BLaER1 (cell line): ENCODE measurements around the gene CRYBG1.

Experiments
- H3K27ac ChIP-seq: shearing (Covaris generic); formaldehyde crosslinking; 2 replicates; pipeline ENCODE4 v1.8.1; 2022
- H3K27me3 ChIP-seq: shearing (Covaris generic); formaldehyde crosslinking; 2 replicates; pipeline ENCODE4 v1.8.1; 2022
- H3K36me3 ChIP-seq: shearing (Covaris generic); formaldehyde crosslinking; 2 replicates; pipeline ENCODE4 v1.8.1; 2022
- H3K4me1 ChIP-seq: shearing (Covaris generic); formaldehyde crosslinking; 2 replicates; pipeline ENCODE4 v1.8.1; 2022
- H3K4me2 ChIP-seq: shearing (Covaris generic); formaldehyde crosslinking; 2 replicates; pipeline ENCODE4 v1.8.1; 2022
- H3K4me3 ChIP-seq: shearing (Covaris generic); formaldehyde crosslinking; 2 replicates; pipeline ENCODE4 v1.8.1; 2022
- H3K9ac ChIP-seq: shearing (Covaris generic); formaldehyde crosslinking; 2 replicates; pipeline ENCODE4 v1.8.1; 2022
- H3K9me3 ChIP-seq: shearing (Covaris generic); formaldehyde crosslinking; 2 replicates; pipeline ENCODE4 v1.8.1; 2022
- H4K20me1 ChIP-seq: shearing (Covaris generic); formaldehyde crosslinking; 2 replicates; pipeline ENCODE4 v1.8.1; 2022
- Cebpa-rat ChIP-seq: shearing (Covaris generic); IDR thresholded peaks from 2 replicates; pipeline ENCODE4 v1.8.1; 2022

CRYBG1 gene

GRCh38 chr6:106490436-106490835 is 129.9 kb downstream of the CRYBG1 start:
- no peaks in the 10 kb centered on the region for H3K9me3 ChIP-seq
- H3K9ac ChIP-seq = no peak overlapping the region
- H3K4me3 ChIP-seq = no peak overlapping the region
- H4K20me1 ChIP-seq = no peaks in the 10 kb centered on the region
- H3K27me3 ChIP-seq = no peaks in the 10 kb centered on the region
- no peak overlapping the region for H3K4me2 ChIP-seq
- no peaks in the 10 kb centered on the region for H3K36me3 ChIP-seq
- no peak for TF ChIP-seq Cebpa-rat
- peaks cover 5% of the 10 kb centered on the region for H3K4me1 ChIP-seq
- no peak overlapping the region for H3K27ac ChIP-seq

- Histone ChIP-seq H3K4me3 (no peak overlapping the region), H3K4me1 (peaks cover 5% of the 10 kb centered on the region), H3K9ac (no peak overlapping the region), H4K20me1 (no peaks in the 10 kb centered on the region), H3K27me3 (no peaks in the 10 kb centered on the region), H3K36me3 (no peaks in the 10 kb centered on the region), H3K9me3 (no peaks in the 10 kb centered on the region), H3K4me2 (no peak overlapping the region), H3K27ac (no peak overlapping the region)
- TF ChIP-seq Cebpa-rat = no peak
These were observed 130.5 kb downstream of the CRYBG1 start for GRCh38 chr6:106490974-106491373.

GRCh38 chr6:106495014-106495413 is 134.5 kb downstream of the CRYBG1 start:
- Histone ChIP-seq H3K27ac (no peak overlapping the region), H3K36me3 (no peaks in the 10 kb centered on the region), H3K4me2 (no peak overlapping the region), H4K20me1 (no peaks in the 10 kb centered on the region), H3K9me3 (no peaks in the 10 kb centered on the region), H3K27me3 (no peaks in the 10 kb centered on the region), H3K4me3 (no peak overlapping the region), H3K9ac (no peak overlapping the region), H3K4me1 (no peaks in the 10 kb centered on the region)
- no peak for TF ChIP-seq Cebpa-rat

- no peak for TF ChIP-seq Cebpa-rat
- H3K9ac ChIP-seq = no peak overlapping the region
These were observed 136.3 kb downstream of the CRYBG1 start for GRCh38 chr6:106496823-106497222.

GRCh38 chr6:106501960-106502371 is 141.4 kb downstream of the CRYBG1 start:
- no peak overlapping the region for H3K27ac ChIP-seq
- no peak for TF ChIP-seq Cebpa-rat
- peaks cover under 1% of the 10 kb centered on the region; the same call in 1 of the 2 replicates for H3K27me3 ChIP-seq
- H3K9ac ChIP-seq = no peak overlapping the region
- H3K4me1 ChIP-seq = no peaks in the 10 kb centered on the region
- no peaks in the 10 kb centered on the region for H4K20me1 ChIP-seq
- H3K4me2 ChIP-seq = no peak overlapping the region
- H3K4me3 ChIP-seq = no peak overlapping the region
- H3K9me3 ChIP-seq = no peaks in the 10 kb centered on the region
- no peaks in the 10 kb centered on the region for H3K36me3 ChIP-seq

More at GRCh38 chr6:106496823-106497222, 136.3 kb downstream of the CRYBG1 start:
- no peaks in the 10 kb centered on the region for H3K27me3 ChIP-seq
- no peaks in the 10 kb centered on the region for H4K20me1 ChIP-seq
- no peaks in the 10 kb centered on the region for H3K36me3 ChIP-seq
- no peaks in the 10 kb centered on the region for H3K9me3 ChIP-seq
- no peak overlapping the region for H3K4me3 ChIP-seq
- H3K4me2 ChIP-seq = no peak overlapping the region
- H3K4me1 ChIP-seq = no peaks in the 10 kb centered on the region
- H3K27ac ChIP-seq = no peak overlapping the region

GRCh38 chr6:106502559-106502958 is 142.0 kb downstream of the CRYBG1 start:
- Histone ChIP-seq H3K27ac (no peak overlapping the region), H3K4me1 (no peaks in the 10 kb centered on the region), H3K9ac (no peak overlapping the region), H3K4me3 (no peak overlapping the region), H3K27me3 (peaks cover 6% of the 10 kb centered on the region; the same call in 1 of the 2 replicates), H3K9me3 (no peaks in the 10 kb centered on the region), H3K36me3 (no peaks in the 10 kb centered on the region), H4K20me1 (no peaks in the 10 kb centered on the region), H3K4me2 (no peak overlapping the region)
- no peak for TF ChIP-seq Cebpa-rat

- TF ChIP-seq Cebpa-rat = no peak
- Histone ChIP-seq H3K27me3 (peaks cover 63% of the 10 kb centered on the region), H3K27ac (no peak overlapping the region), H3K4me3 (no peak overlapping the region), H3K4me1 (peaks cover 37% of the 10 kb centered on the region), H3K36me3 (no peaks in the 10 kb centered on the region), H4K20me1 (peaks cover 36% of the 10 kb centered on the region), H3K9ac (no peak overlapping the region), H3K9me3 (peaks cover 8% of the 10 kb centered on the region; the same call in 1 of the 2 replicates), H3K4me2 (no peak overlapping the region)
These were observed 147.8 kb downstream of the CRYBG1 start for GRCh38 chr6:106508277-106508676.

- H3K27me3 ChIP-seq = peaks cover 69% of the 10 kb centered on the region
- no peak overlapping the region for H3K9ac ChIP-seq
- peaks cover 8% of the 10 kb centered on the region; the same call in 1 of the 2 replicates for H3K9me3 ChIP-seq
- H3K36me3 ChIP-seq = no peaks in the 10 kb centered on the region
- H3K4me2 ChIP-seq = no peak overlapping the region
- peaks cover 39% of the 10 kb centered on the region for H3K4me1 ChIP-seq
- no peak for TF ChIP-seq Cebpa-rat
- H3K4me3 ChIP-seq = no peak overlapping the region
- H4K20me1 ChIP-seq = peaks cover 42% of the 10 kb centered on the region
- H3K27ac ChIP-seq = no peak overlapping the region
These were observed 148.3 kb downstream of the CRYBG1 start for GRCh38 chr6:106508834-106509233.

- no peak overlapping the region for H3K9ac ChIP-seq
- H3K9me3 ChIP-seq = peaks cover 8% of the 10 kb centered on the region; the same call in 1 of the 2 replicates
- H4K20me1 ChIP-seq = peaks cover 46% of the 10 kb centered on the region
- H3K4me3 ChIP-seq = peak overlapping the region; percentile 61; the same call in 1 of the 2 replicates
- H3K4me2 ChIP-seq = peak overlapping the region; percentile 82
- H3K36me3 ChIP-seq = no peaks in the 10 kb centered on the region
- H3K4me1 ChIP-seq = peaks cover 39% of the 10 kb centered on the region
- H3K27me3 ChIP-seq = peaks cover 76% of the 10 kb centered on the region
- H3K27ac ChIP-seq = no peak overlapping the region
- no peak for TF ChIP-seq Cebpa-rat
These were observed 149.0 kb downstream of the CRYBG1 start for GRCh38 chr6:106509420-106510089.

GRCh38 chr6:106510090-106510970 is 149.8 kb downstream of the CRYBG1 start:
- H3K4me2 ChIP-seq = peak overlapping the region; percentile 82
- no peaks in the 10 kb centered on the region for H3K36me3 ChIP-seq
- no peak overlapping the region for H3K9ac ChIP-seq
- H4K20me1 ChIP-seq = peaks cover 46% of the 10 kb centered on the region
- peaks cover 8% of the 10 kb centered on the region; the same call in 1 of the 2 replicates for H3K9me3 ChIP-seq
- peaks cover 84% of the 10 kb centered on the region for H3K27me3 ChIP-seq
- H3K4me1 ChIP-seq = peaks cover 39% of the 10 kb centered on the region
- no peak for TF ChIP-seq Cebpa-rat
- H3K4me3 ChIP-seq = peak overlapping the region; percentile 61
- H3K27ac ChIP-seq = no peak overlapping the region
